Cardiac muscle cell (in vitro differentiated cells and primary cell): ENCODE results near the gene BRD2. TPM values are rescaled to one million over a fixed set of nuclear protein-coding genes. Genes with fewer than 3 reads are reported as not detected.

Experiments used
- DNase-seq, 2 donors: peaks; one replicate each; pipeline versions ENCODE4 v3.0.0 to v3.0.0-alpha.2; 2010 to 2017; ENCODE audit warnings: low read depth in 1 of 2, low spot score in 1 of 2
- H3K27ac ChIP-seq: fragments of 200-600 bp; sonication (generic); 2 replicates; pipeline ENCODE4 v1.5.1; 2016
- H3K27me3 ChIP-seq: fragments of 200-600 bp; sonication (generic); 2 replicates; pipeline ENCODE4 v1.6.0; 2016; ENCODE audit warnings: control low read depth
- H3K36me3 ChIP-seq: fragments of 200-600 bp; sonication (generic); 2 replicates; pipeline ENCODE4 v1.5.1; 2016; ENCODE audit warnings: control low read depth
- H3K4me1 ChIP-seq: fragments of 200-600 bp; sonication (generic); 2 replicates; pipeline ENCODE4 v1.8.1; 2017; ENCODE audit warnings: low read depth, mild to moderate bottlenecking, mixed run types
- H3K4me3 ChIP-seq: fragments of 200-600 bp; sonication (generic); 2 replicates; pipeline ENCODE4 v1.5.1; 2016; ENCODE audit warnings: mild to moderate bottlenecking
- H3K9me3 ChIP-seq: fragments of 200-600 bp; sonication (generic); 2 replicates; pipeline ENCODE4 v1.5.1; 2017; ENCODE audit warnings: low read depth, mild to moderate bottlenecking, control low read depth
- polyA plus RNA-seq: library from polyadenylated mRNA; unstranded; fragments of >200 nt; fragmentation: Nextera tagmentation; extraction: Ambion mirVana; gene quantifications from 2 replicates; pipeline ENCODE4 v1.2.1, GENCODE V29; 2016
- total RNA-seq: library from RNA; depleted of rRNA; stranded (reverse); fragments of >200 nt; gene quantifications from 2 replicates; pipeline ENCODE4 v1.2.3, GENCODE V29; 2016
- TF ChIP-seq, protein P1 (sequence below): IDR thresholded peaks from 2 replicates; pipeline ENCODE4 v1.5.1; 2012; ENCODE audit warnings: low read depth, mild to moderate bottlenecking, low read length

The BRD2 gene
- total and polyA plus RNA-seq, 2 experiments from 2014 or later: 137 to 232 TPM

DNA sequence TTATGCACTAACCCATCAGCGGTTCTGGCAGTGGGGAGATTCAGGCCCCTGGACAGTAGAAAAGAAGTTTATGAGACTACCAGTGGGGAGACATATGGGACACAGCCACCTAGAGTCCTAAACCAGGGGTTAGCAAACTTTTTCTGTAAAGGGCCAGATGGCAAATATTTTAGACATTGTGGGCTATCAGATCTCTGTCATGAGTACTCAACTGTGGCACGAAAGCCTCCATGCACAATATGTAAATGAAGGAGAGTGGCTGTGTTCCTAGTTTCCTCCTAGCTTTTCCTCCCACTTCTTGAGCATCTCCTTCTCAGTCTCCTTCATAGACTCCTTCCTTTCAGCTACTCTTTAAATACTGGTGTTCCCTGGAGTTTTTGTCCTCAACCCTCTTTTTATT is 12.2 kb upstream of the BRD2 start:
- H3K36me3 ChIP-seq: no peaks in the 10 kb centered on the region
- no peak overlapping the region for H3K4me3 ChIP-seq
- TF ChIP-seq, protein P1, sequence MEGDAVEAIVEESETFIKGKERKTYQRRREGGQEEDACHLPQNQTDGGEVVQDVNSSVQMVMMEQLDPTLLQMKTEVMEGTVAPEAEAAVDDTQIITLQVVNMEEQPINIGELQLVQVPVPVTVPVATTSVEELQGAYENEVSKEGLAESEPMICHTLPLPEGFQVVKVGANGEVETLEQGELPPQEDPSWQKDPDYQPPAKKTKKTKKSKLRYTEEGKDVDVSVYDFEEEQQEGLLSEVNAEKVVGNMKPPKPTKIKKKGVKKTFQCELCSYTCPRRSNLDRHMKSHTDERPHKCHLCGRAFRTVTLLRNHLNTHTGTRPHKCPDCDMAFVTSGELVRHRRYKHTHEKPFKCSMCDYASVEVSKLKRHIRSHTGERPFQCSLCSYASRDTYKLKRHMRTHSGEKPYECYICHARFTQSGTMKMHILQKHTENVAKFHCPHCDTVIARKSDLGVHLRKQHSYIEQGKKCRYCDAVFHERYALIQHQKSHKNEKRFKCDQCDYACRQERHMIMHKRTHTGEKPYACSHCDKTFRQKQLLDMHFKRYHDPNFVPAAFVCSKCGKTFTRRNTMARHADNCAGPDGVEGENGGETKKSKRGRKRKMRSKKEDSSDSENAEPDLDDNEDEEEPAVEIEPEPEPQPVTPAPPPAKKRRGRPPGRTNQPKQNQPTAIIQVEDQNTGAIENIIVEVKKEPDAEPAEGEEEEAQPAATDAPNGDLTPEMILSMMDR: no peak
- H3K27ac ChIP-seq: no peak overlapping the region
- no peak for DNase-seq
- no peaks in the 10 kb centered on the region for H3K4me1 ChIP-seq
- no peaks in the 10 kb centered on the region for H3K27me3 ChIP-seq
- no peaks in the 10 kb centered on the region for H3K9me3 ChIP-seq

DNA sequence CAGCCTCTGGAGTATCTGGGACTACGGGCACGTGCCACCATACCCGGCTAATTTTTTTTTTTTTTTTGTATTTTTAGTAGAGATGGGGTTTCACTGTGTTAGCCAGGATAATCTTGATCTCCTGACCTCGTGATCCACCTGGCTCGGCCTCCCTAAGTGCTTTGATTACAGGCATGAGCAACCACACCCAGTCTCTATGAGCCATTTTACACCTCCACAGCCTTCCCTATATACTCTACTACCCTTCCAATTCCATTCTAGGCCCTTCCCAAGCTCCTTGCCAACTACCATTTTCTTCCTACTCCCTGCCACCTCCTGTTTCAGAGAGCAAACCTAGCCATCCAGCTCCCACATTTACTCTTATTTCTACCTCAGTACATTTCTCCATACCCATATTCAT is 7.8 kb upstream of the BRD2 start:
- DNase-seq: no peak

DNA sequence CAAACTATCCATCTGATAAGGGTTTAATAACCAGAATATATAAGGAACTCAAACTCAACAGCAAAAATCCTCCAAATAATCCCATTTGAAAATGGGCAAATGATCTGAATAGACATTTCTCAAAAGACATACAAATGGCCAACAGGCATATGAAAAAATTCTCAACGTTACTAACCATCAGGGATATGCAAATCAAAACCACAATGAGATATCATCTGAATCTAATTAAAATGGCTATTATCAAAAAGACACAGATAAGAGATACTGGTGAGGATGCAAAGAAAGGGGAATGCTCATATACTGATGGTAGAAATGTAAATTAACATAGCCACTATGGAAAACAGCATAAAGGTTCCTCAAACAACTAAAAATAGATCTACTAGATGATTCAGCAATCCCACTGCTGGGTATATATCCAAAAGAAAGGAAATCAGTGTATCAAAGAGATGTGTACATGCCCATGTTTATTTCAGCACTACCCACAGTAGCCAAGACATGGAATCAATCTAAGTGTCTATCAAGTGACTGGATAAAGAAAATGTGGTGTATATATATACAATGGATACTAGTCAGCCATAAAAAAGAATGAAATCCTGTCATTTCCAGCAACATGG is 6.1 kb upstream of the BRD2 start:
- no peak overlapping the region for H3K4me3 ChIP-seq
- no peaks in the 10 kb centered on the region for H3K9me3 ChIP-seq
- peaks cover 11% of the 10 kb centered on the region for H3K4me1 ChIP-seq
- no peaks in the 10 kb centered on the region for H3K27me3 ChIP-seq
- H3K27ac ChIP-seq: no peak overlapping the region
- TF ChIP-seq, protein P1: no peak
- no peak for DNase-seq
- H3K36me3 ChIP-seq: no peaks in the 10 kb centered on the region

More for the DNA sequence above, 7.8 kb upstream of the BRD2 start:
- Histone ChIP-seq H3K36me3 (no peaks in the 10 kb centered on the region), H3K4me3 (no peak overlapping the region), H3K27me3 (no peaks in the 10 kb centered on the region), H3K4me1 (no peaks in the 10 kb centered on the region), H3K9me3 (no peaks in the 10 kb centered on the region), H3K27ac (no peak overlapping the region)
- TF ChIP-seq, protein P1: no peak

DNA sequence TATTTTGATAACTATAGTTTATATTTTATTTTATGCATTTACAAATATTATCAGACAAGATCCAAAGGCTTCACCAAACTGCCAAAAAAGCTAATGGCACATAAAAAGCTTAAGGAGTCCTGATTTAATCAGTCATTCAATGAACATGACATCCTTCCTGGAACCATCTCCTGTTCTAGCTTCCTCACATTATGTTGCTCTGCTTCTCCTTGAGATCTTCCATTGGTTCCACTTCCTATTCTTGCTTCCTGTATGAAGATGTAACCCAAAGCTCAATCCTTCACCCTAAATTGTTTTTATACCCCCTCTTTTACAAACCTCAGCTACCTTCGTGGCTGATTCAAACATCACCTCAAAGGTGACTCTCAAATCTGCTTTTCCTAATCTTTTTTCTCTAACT is 4.5 kb upstream of the BRD2 start:
- no peak for DNase-seq
- Histone ChIP-seq H3K27ac (no peak overlapping the region), H3K9me3 (no peaks in the 10 kb centered on the region), H3K4me1 (peaks cover 15% of the 10 kb centered on the region), H3K27me3 (no peaks in the 10 kb centered on the region), H3K4me3 (no peak overlapping the region), H3K36me3 (no peaks in the 10 kb centered on the region)
- TF ChIP-seq, protein P1: no peak

DNA sequence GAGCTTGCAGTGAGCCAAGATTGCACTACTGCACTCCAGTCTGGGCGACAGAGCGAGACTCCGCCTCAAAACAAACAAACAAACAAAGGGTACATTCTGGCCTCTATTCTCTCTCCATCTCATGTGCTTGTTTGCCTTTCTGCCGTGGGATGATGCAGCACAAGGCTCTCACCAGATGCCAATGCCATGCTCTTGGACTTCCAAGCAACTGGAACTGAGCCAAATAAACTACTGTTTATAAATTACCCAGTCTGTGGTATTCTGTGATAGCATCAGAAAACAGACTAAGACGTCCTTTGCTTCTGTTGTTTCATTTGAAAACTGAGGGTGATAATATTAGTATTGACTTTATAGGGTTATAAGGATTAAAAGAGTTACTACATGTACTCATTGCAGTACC is 3.6 kb upstream of the BRD2 start:
- Histone ChIP-seq H3K36me3 (no peaks in the 10 kb centered on the region), H3K27ac (no peak overlapping the region), H3K4me1 (peaks cover 15% of the 10 kb centered on the region), H3K4me3 (no peak overlapping the region), H3K9me3 (no peaks in the 10 kb centered on the region), H3K27me3 (no peaks in the 10 kb centered on the region)
- TF ChIP-seq, protein P1: no peak
- DNase-seq: no peak
